DND-41 (cell line): ENCODE measurements around the gene KCNS1.

ENCODE experiments used
- EZH2 ChIP-seq: IDR thresholded peaks from 3 replicates; pipeline ENCODE4 v1.6.1; 2012; ENCODE audit warnings: borderline replicate concordance, low read depth, mild to moderate bottlenecking, moderate library complexity, low read length, inconsistent platforms; ENCODE audit not compliant: severe bottlenecking
- TF ChIP-seq, protein P1 (sequence below): IDR thresholded peaks from 2 replicates; pipeline ENCODE4 v1.5.1; 2012; ENCODE audit warnings: borderline replicate concordance, low read length, moderate library complexity, mild to moderate bottlenecking; ENCODE audit not compliant: poor library complexity, severe bottlenecking; ENCODE audit errors: extremely low read depth

DNA sequence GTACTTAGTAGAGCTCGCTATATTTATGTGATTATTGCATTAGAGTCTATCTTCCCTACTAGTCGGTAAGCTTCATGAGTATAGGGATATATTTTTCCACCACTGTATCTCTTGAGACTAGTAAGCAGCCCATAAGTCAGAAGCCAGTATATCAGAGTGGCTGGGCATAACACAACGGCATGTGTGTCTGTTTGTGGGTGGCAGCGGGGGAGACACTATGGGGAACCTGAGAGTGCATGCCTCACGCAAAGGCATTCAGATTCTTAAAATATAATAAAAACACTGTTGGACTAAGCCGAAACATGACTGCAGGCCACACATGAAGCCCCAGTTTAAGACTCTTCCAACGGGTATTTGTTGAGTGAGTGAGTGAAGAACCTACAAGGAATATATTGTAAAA lies 8.0 kb downstream of the KCNS1 start:
- TF ChIP-seq, protein P1, sequence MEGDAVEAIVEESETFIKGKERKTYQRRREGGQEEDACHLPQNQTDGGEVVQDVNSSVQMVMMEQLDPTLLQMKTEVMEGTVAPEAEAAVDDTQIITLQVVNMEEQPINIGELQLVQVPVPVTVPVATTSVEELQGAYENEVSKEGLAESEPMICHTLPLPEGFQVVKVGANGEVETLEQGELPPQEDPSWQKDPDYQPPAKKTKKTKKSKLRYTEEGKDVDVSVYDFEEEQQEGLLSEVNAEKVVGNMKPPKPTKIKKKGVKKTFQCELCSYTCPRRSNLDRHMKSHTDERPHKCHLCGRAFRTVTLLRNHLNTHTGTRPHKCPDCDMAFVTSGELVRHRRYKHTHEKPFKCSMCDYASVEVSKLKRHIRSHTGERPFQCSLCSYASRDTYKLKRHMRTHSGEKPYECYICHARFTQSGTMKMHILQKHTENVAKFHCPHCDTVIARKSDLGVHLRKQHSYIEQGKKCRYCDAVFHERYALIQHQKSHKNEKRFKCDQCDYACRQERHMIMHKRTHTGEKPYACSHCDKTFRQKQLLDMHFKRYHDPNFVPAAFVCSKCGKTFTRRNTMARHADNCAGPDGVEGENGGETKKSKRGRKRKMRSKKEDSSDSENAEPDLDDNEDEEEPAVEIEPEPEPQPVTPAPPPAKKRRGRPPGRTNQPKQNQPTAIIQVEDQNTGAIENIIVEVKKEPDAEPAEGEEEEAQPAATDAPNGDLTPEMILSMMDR: no peak
- no peak for TF ChIP-seq EZH2
